ENCODE data around the gene MSMO1. TPM values are rescaled to one million over a fixed set of nuclear protein-coding genes. Genes with fewer than 3 reads are reported as not detected.
A peak's percentile ranks its signal among the peaks of the same experiment; 100 is the strongest.

Gene MSMO1
- polyA plus RNA-seq, 1 of the 3 experiments (the other 2 are of a cell fraction): 13.2 TPM

DNA sequence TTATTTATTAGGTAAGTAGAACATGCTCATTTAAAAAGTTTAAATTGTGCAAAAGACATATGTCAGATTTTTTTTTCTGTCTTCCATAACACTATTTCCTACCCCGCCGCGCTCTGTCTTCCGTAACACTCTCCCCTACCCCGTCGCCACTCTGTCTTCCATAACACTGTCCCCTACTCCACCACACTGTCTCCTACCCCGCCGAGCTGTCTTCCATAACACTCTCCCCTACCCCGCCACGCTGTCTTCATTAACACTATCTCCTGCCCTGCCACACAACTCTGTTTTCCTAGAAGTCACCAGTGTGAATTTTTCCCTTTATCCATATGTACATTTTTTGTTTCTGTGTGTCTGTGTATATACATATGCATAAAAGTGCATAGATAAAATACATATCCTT is 4.4 kb downstream of the MSMO1 start:
- peaks cover 61% of the 10 kb centered on the region for H3K79me2 ChIP-seq (ENCODE audit: insufficient read depth)
- peaks cover 0 to 14% of the 10 kb centered on the region in 2 experiments; a peak in 2 of 4 replicates for H3K4me1 ChIP-seq (ENCODE audit: control insufficient read depth in 1 of 2, insufficient read depth in 2 of 2, low read depth in 1 of 2, low read length in 1 of 2)
- H3K4me2 ChIP-seq: no peak overlapping the region
- TF ChIP-seq RFX5 (IDR thresholded peaks at IDR 0.05; ENCODE audit: low read length): no peak
- TF ChIP-seq SIN3A (IDR thresholded peaks at IDR 0.05; ENCODE audit: borderline replicate concordance, low read depth, low read length): no peak
- TF ChIP-seq, protein P1, sequence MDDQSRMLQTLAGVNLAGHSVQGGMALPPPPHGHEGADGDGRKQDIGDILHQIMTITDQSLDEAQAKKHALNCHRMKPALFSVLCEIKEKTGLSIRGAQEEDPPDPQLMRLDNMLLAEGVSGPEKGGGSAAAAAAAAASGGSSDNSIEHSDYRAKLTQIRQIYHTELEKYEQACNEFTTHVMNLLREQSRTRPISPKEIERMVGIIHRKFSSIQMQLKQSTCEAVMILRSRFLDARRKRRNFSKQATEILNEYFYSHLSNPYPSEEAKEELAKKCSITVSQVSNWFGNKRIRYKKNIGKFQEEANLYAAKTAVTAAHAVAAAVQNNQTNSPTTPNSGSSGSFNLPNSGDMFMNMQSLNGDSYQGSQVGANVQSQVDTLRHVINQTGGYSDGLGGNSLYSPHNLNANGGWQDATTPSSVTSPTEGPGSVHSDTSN (IDR thresholded peaks at IDR 0.05): no peak
- no peaks in the 10 kb centered on the region for H4K20me1 ChIP-seq (ENCODE audit: insufficient read depth)
- WGBS (ENCODE audit: low lambda C conversion rate): 96% methylated on average over 10 of the region's 10 CpGs
- H3K4me3 ChIP-seq (ENCODE audit: low read depth in 2 of 2, low read length in 1 of 2): no peak overlapping the region
- H2AFZ ChIP-seq (ENCODE audit: low read depth): no peak overlapping the region
- no peaks in the 10 kb centered on the region for H3K27me3 ChIP-seq (ENCODE audit: insufficient read depth)
- no peak for DNase-seq
- no peaks in the 10 kb centered on the region for H3K9me3 ChIP-seq
- ChIA-PET CTCF (interaction anchor here (2.2 to 2.7 kb wide), 2 partner anchors 11 to 200 kb away, joined by 10 read pairs; no protein-coding TSS in a partner anchor), POLR2A (no interaction called here)
- no peaks in the 10 kb centered on the region for H3F3A ChIP-seq (replicated peaks; ENCODE audit: insufficient read depth)
- H3K27ac ChIP-seq (ENCODE audit: low read depth in 2 of 2, low read length in 1 of 2): no peak overlapping the region
- no peaks in the 10 kb centered on the region for H3K9me2 ChIP-seq
- no peak overlapping the region for H3K9ac ChIP-seq
- peaks cover 10 to 41% of the 10 kb centered on the region in 2 experiments for H3K36me3 ChIP-seq (replicated peaks in 1 of 2; ENCODE audit: control insufficient read depth in 1 of 2, insufficient read depth in 2 of 2, low read length in 1 of 2)

DNA sequence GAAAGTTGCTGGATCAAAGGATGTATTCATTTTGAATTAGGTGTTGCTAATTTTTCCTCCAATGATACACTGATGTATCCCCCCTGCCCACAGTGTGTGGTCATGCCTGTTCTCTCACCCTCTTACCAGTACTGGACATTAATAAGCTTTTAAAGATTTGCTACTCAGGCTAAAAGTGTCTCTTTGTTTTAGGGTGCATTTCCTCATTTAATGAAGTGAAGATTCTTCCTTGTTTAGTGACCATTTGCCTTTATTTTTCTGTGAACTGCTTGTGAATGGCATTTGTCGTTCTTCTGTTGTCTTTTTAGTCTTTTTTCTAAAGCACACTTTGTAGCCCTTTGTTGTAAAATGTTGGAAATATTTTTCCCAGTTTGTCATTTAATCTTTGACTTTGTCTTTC is 5.0 kb downstream of the MSMO1 start:
- Histone ChIP-seq H3K27ac (ENCODE audit: low read depth in 2 of 2, low read length in 1 of 2) (peak overlapping the region in 1 of 2 experiments; percentile 28; a peak in 1 of 4 replicates), H3K4me3 (ENCODE audit: low read depth in 2 of 2, low read length in 1 of 2) (no peak overlapping the region), H3K9me2 (no peaks in the 10 kb centered on the region), H3K4me2 (no peak overlapping the region), H3K79me2 (ENCODE audit: insufficient read depth) (peaks cover 61% of the 10 kb centered on the region), H3K9me3 (no peaks in the 10 kb centered on the region), H3K36me3 (replicated peaks in 1 of 2; ENCODE audit: control insufficient read depth in 1 of 2, insufficient read depth in 2 of 2, low read length in 1 of 2) (peaks cover 10 to 48% of the 10 kb centered on the region in 2 experiments), H3F3A (replicated peaks; ENCODE audit: insufficient read depth) (no peaks in the 10 kb centered on the region), H2AFZ (ENCODE audit: low read depth) (no peak overlapping the region), H3K27me3 (ENCODE audit: insufficient read depth) (no peaks in the 10 kb centered on the region), H3K9ac (no peak overlapping the region), H3K4me1 (ENCODE audit: control insufficient read depth in 1 of 2, insufficient read depth in 2 of 2, low read depth in 1 of 2, low read length in 1 of 2) (peaks cover 0 to 14% of the 10 kb centered on the region in 2 experiments; a peak in 2 of 4 replicates), H4K20me1 (ENCODE audit: insufficient read depth) (no peaks in the 10 kb centered on the region)
- TF ChIP-seq NFIC (IDR thresholded peaks at IDR 0.05; ENCODE audit: borderline replicate concordance) (no peak), POLR2AphosphoS5 (IDR thresholded peaks at IDR 0.05; ENCODE audit: low read depth, low read length) (no peak), FOXJ3 (CRISPR knock-in tag; IDR thresholded peaks at IDR 0.05) (no peak), YY1 (IDR thresholded peaks at IDR 0.05; ENCODE audit: low read depth) (no peak), SMC3 (IDR thresholded peaks at IDR 0.05; ENCODE audit: low read depth, low read length) (no peak), RAD21 (IDR thresholded peaks at IDR 0.05; ENCODE audit: low read length) (no peak)
- TF ChIP-seq, protein P2, sequence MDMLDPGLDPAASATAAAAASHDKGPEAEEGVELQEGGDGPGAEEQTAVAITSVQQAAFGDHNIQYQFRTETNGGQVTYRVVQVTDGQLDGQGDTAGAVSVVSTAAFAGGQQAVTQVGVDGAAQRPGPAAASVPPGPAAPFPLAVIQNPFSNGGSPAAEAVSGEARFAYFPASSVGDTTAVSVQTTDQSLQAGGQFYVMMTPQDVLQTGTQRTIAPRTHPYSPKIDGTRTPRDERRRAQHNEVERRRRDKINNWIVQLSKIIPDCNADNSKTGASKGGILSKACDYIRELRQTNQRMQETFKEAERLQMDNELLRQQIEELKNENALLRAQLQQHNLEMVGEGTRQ (IDR thresholded peaks at IDR 0.05; ENCODE audit: borderline replicate concordance, low read depth, low read length): no peak
- TF ChIP-seq, protein P1 (IDR thresholded peaks at IDR 0.05): no peak
- DNase-seq: no peak
- ChIA-PET CTCF (interaction anchor here (2.2 to 2.7 kb wide), 2 partner anchors 11 to 201 kb away, joined by 10 read pairs; no protein-coding TSS in a partner anchor), POLR2A (no interaction called here)
- WGBS (ENCODE audit: low lambda C conversion rate): 78% methylated on average over 1 of the region's 1 CpG

Measured in SK-N-SH (cell line).